GM19328 (cell line): ENCODE measurements around the gene CASR.
A peak's percentile ranks its signal among the peaks of the same experiment; 100 is the strongest.

Source experiments
- ATAC-seq: cut with Tn5 transposase; IDR thresholded peaks from one replicate; pipeline ENCODE4 v1.9.1; 2021; ENCODE audit warnings: mild to moderate bottlenecking, moderate library complexity; ENCODE audit not compliant: unreplicated experiment

The CASR gene

DNA sequence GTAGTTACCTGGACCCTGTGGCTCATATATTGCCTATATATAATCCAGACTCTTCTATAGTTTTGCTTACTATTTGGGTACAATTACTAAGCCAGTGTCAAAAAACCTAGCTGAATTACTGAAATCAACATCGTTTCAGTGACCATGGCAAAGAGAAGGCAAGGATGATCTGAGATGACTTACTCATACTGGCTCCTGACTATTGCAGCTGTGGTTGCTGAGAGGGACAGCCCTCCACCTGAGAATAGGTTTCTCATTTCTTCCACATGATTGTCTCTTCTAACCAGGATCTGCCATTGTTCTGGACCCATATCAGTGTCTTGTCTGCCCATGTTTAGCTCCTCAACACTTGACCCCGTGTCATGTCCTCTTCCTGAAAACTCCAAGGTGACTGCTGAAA, 30.2 kb downstream of the CASR start:
- no peak for ATAC-seq

DNA sequence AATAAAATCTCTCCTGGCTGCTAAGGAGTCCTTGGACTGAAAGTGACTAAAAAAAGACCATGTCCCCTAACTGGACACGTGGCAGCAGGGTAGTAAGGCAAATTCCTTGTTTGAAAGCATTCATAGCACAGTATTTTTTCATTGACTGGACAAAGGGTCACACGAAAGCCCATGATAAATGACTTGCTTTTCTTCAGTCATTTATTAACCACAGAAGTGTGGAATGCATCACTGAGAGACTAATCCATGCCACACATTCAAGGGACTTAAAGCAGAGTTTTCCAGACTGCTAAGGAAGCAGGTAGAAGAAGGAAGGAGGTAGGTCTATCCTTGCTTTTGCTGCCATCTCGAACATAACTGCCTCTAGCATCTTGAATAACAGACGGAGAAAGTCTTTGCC, 31.2 kb downstream of the CASR start:
- no peak for ATAC-seq

DNA sequence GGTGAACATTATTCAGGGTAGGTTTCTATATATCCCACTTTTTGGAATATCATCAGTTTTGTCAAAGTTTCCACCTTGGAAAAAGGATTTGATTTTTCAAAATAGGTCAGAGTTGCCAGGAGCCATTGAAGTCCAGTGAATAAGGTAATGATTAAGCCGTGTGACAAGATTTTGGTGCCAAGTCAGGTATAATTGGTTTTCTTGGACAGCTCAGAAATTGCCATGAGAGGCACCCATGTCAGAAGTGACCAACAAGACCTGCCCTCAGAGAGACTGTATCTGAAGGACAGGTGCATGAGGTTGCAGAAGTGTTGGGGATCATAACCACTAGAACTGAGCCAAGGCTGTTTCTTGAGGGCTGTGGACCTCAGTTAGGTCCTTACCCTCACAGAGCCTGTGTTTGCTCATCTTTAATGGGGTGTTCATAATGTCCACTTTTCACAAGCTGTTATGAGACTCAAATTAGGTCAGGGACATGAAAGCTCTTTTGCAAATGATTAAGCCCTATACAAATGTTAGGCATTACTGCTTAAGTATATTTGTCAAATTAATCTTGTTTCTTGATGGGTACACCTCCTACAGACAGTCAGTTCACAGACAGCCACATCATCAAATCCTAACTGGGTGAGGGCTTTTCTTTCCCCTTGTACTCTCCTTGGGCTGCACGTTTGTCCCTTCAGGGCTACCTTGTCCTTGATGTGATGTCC, 32.3 kb downstream of the CASR start:
- no peak for ATAC-seq

DNA sequence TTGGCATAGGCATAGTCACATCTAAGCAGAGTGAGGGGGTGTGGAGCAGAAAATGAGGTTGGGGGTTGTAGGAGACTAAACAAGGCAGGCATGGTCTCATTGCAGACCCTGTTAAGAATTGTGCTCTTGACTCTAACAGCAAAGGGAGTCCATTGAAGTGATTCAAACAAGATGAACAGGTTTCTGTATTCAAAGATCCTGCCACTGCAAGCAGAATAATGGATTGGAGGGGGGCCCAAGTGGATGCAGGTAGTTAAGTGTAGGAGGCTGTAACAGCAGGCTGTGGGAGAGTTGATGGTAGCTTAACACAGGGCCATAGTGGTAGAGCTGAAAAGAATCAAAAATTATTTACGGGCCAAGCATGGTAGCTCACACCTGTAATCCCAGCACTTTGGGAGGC, 34.4 kb downstream of the CASR start:
- ATAC-seq: no peak

DNA sequence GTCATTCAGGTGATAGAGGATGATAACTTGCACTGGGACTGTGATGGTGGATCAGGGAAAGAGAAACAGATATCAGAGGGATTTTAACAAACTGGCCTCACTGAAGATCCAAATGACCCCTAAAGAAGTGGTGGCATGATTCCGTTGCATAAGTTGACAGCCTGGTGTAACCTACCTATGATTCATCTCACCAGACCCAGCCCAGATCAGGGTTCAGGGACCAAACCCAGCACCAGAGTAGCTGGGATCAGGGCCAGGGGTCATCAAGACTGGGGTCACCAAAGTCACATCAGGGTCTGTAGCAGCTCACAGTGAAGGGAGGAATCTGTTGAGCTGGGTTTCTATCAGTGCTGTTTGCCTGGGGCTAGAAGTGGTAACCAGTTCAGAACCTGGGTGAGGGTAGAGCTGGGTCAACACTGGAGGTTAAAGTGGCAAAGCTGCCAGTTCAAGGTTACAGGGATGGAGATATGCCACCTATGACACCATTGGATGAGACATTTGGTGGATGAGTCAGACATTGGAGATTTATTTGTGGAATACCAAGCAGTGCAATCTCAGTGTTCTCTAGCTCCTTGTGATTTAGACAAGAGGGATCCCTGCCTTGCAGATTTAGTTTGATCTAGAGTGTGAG, 35.9 kb downstream of the CASR start:
- ATAC-seq: no peak

DNA sequence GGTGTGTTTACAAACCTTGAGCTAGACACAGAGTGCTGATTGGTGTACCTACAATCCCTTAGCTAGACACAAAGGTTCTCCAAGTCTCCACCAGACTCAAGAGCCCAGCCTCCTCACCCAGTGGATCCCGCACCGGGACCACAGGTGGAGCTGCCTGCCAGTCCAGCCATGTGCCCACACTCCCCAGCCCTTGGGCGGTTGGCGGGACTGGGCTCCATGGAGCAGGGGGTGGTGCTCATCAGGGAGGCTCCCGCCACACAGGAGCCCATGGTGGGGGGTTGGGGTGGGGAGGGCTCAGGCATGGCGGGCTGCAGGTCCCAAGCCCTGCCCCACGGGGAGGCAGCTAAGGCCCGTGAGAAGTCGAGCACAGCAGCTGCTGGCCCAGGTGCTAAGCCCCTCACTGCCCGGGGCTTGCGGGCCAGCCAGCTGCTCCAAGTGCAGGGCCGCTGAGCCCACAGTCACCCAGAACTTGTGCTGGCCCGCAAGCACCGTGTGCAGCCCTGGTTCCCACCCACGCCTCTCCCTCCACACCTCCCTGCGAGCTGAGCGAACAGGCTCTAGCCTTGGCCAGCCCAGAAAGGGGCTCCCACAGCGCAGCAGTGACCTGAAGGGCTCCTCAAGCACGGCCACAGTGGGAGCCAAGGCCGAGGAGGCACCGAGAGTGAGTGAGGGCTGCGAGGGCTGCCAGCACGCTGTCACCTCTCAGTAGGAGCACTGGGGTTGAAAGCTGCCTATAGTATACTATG, 43.7 kb downstream of the CASR start:
- no peak for ATAC-seq

DNA sequence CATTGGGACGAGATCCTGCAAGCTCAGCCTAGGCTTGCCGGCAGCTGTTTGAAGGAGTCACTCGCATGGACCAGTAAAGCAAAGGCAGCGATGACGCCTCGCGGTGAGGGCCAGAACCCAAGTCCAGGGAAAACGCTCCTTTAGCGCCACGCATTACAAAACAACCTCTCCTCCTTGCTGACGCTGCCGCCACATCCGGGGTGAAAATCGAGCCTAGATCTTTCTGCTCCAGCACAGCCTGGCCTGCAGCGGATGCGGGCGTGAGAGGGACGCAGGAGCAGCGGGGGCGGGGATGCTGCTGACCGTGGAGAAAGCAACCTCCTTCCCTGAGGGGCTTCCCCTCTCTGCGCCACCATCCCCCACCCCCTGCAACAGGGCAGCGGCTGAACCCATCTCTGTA, 46.7 kb downstream of the CASR start:
- no peak for ATAC-seq

DNA sequence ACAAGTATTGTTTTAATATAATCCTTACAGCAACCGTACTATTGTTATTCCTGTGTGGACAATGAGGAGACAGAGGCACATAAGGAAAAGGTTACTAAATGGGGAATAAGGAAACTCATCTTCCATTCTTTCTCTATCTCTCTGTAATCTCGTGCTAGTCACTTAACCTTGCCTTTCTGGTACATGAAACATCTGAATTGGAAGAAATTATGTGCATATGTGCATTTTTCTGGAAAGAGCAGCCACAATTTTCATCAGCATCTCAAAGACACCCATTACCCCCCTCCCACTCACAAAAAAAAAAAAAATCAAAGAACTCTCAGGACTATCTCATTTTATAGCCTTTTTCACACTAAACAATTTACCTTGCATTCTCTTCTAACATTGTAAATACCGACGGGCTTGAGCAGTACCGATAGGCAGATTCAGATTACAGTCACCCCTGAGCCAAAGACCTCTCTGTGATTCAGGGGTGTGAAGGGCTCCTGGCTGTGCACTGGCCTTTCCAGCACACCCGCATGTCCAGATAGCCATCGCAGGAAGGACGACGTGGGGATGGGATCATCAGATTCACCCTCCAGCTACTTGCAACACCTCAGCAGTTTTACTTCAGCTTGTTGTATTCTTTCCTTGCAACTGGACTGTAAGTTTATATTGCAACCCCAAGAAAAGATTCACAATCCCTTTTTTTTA, 48.1 kb downstream of the CASR start:
- ATAC-seq: no peak

DNA sequence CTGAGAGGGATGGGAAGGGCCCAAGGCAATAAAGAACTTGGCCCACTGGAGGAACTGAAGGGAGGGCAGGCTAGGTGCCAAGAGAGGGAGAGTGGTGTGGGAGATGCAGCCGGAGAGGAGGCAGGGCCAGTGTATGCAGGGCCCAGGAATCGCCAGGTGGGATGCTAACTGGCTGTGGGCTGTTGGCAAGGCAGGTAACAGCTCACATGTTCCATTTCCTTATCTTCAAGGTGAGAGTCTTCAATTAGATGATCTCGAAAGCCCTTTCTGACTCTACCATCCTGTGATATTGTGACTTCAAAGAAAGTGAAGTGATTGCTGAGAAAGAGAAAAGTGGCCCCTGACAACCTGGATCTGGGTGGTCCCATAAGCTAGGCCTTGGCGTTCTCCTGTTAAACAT, 49.0 kb downstream of the CASR start:
- ATAC-seq: no peak

DNA sequence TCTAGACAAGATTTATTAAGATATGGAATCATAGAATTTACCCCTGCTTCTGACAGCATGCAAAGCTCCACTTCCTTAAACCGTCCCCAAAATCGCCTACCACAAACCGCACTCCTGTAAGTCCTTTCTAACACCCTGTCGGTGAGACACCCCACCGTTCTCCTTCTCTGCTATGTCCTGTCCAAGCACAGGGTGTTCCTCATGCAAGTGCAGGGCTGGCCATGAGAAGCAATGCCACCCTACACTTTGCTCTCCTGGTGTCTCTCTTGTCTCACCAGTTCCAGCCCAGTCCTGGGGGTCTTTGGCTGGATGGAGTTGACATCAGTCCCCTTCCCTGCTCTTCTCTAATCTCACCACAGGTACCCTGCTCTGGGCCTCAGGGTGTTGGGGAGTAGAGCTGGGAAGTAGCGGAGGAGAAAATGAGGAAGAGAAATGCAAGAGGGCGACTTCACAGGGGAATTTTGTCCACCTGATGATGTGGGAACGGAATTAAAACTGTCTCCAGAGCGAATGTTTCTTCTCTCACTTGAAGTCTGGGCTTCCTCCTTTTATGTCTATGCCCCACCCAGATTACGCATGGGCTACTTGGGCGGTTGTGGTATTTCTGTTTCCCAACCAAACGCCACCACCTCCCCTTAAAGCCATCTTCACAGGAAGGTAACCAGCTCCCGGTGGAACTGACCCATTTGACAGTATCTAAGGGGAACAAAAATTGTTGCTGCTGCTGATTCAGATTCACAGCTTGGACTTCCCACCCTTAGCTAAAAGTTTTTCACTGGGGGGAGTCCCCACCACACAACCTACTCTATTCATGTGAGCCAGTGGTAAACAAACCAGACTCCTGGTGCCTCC, 49.9 kb downstream of the CASR start:
- peak; percentile 58 for ATAC-seq

DNA sequence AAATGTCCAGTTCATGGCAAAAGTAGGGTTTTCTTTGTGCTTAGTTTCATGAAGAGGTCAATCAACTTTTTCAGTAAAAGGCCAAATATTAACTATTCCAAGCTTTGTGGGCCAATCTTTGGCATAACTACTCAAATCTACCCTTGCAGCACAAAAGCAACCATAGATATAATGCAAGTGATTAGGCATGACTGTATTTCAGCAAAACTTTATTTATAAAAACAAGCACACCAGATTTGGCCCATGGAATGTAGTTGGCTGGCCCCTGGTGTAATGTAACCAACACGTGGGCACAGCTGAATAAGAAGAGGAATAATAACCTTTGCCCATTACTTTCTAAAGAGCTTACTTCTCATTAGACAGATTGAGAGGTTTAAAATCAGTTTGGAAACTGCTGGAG, 50.6 kb downstream of the CASR start:
- no peak for ATAC-seq

DNA sequence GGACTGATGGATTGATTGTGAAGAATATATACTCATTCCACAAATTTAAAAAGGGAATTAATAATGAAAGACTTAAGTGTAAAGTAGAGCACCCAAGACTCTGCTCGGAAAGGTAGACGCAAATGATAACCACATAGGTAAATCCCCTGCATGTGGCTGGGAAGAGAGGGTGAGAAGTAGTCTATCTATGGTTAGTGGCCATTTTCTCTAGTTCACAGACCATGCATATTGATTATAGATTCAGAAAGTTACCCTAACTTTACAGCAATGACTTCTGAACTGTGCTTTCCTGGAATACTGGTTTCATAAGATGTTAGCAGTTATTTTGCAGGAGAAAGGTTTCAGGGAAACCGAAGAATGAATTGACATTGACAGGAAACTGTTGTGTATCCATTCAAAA, 51.7 kb downstream of the CASR start:
- ATAC-seq: no peak

DNA sequence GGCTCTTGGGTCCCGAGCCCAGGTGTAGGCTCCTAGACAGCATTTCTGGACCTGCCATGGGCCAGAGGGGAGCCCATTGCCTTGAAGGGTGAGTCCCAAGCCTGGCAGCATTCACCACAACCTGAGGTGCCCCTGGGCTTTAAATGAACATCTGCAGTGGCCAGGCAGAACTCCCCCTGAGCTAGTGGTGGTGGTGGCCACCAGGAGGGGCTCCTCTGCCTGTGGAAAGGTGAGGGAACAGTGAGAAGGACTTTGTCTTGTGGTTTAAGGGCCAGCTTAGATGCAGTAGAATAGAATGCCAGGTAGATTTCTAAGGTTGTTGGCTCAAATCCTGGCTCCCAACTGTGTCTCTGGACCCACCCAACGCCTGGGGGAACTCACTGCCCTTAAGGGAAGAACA, 55.6 kb downstream of the CASR start:
- ATAC-seq: no peak

DNA sequence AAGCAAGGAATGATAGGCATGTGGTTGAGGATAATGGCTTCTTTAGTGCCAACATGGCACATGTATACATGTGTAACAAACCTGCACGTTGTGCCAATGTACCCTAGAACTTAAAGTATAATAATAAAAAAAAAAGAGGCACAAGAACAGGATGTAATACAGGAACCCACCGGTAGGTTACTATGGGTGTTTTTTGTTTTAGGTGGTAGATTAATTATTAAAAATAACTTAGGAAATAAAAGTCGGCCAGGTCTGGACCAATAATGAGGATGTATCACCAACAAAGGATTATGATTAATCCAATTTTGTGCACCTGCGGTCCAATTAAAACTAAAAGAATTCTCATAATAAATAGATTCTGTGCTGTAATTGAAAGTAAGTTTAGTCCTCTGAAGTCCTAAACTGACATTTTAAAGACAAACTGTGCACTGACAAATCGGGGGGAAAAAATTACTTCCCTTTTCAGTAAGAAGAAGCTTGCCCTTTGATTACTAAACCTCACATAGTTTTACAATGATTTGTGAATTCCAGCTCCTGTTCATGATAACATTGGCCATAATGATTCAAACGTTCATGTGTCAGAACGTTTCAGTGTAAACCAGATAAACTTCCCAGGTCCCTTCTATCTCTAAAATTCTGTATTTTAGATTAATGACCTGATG, 62.2 kb downstream of the CASR start:
- ATAC-seq: no peak

DNA sequence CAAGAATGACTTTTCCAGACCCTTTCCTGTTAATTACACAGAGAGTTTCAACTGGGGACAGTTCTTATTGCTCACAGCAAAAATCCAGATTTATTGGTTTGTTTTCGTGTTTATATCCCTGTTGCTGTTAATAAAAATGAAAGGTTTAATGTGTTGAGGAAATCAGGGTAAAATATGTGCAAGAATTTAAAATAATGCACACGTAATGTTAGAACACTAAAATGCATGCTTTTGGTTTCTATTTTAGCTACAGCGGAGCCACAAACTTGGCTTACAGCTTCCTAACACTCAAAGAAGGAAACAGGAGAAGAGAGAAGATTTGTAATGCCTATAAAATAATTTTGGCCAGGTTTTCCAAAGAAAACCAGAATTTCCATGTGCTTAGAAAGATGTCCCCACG, 62.7 kb downstream of the CASR start:
- no peak for ATAC-seq

DNA sequence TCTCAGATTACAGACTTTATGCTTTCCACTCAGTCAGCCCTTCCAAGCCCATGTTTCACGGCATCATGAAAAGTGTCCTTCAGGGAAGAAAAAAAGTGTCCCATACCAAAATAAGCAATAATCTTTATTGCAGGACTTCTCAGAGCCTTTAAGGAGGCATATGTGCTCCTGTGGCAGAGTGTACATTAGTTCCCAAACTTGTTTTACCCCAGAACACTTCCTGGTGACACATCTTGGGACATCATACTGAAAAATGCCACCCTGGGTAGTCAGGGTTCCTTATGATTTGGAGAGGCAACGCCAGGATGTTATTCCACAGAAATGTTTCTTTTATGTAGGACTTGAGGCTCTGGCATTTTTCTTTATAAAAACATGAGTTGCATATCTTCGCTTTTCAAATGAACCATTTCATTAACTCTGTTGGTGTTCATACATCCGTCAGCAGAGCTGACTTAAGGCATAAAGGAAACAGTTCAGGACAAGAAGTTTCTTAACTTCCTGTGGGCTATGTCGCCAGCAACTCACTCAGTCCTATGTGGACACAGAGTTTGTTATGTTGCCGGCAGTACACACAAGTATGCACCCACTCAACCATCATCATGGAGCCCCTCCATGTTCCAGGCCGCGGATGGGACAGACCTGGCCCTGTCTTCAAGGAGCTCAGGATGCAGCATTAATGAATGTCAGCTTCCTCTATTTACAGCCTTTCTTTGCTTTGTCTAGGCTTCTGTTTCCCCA, 63.8 kb downstream of the CASR start:
- ATAC-seq: no peak

DNA sequence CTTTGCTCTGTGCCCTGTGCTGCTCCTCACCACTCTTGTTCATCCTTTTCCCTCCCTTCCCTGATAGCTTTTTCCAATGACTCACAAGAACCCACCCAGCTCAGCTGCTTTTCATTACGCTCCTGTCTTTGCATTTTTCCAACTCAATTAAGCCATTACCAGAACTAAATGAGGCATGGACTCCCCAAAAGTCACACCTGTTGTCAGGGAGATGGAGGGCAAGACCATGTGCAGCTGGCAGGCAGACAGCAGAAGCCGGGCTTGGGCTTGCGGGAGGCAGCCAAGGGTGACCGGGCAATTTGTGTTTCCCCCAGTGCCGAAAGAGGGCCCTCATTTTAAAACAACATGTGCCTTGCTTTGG, 64.3 kb downstream of the CASR start:
- ATAC-seq: no peak

DNA sequence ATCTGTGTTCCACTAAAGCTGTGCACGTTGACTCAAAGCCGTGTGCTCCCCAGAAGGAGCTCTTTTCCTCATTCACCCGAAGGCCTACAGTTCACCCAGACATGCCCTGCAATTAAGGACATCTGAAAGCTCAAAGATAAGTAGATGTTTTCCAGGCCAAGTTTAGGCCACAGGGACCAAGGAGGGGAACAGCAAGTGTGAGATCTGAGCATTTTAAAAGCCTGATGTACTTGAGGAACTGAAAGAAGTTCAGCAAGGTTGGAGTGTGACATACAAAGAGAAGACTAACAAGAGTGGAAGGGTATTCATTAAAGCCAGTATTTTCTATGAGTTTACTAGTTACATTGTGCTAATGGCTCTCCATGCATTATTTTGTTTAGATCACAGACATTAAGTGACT, 68.0 kb downstream of the CASR start:
- no peak for ATAC-seq

DNA sequence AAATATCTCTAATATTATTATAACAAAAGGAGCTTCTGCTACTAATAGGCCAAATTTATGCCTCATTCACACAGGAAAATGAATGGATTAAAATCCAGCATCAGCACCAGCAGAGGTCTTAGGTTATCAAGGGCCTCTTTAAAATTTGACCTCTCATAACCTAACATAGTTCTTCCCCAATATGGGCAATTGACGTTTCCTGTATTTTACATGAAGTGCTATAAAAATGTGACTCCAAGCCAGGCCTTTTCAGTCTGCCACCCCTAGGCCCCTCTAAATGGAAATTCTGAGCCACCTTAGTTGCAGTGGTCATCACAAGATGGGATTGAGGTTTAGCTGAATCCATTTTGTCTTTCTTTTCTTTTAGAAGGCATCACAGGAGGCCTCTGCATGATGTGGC, 70.1 kb downstream of the CASR start:
- ATAC-seq: no peak
